Kasumi-1 (cell line): ENCODE measurements around the gene SP100.
"Not testable (repeated sequence)": the region's sequence is repeated elsewhere in the genome, so short reads cannot be mapped to it uniquely, and the experiment has no call there.

Experiments
- DNase-seq, 2 experiments: peaks; one replicate each; lab custom pipeline; 2025; lab: John Stamatoyannopoulos, UW

SP100 gene

GRCh38 chr2:230419181-230419580 lies 3.2 kb downstream of the SP100 start:
- no peak for DNase-seq

DNA sequence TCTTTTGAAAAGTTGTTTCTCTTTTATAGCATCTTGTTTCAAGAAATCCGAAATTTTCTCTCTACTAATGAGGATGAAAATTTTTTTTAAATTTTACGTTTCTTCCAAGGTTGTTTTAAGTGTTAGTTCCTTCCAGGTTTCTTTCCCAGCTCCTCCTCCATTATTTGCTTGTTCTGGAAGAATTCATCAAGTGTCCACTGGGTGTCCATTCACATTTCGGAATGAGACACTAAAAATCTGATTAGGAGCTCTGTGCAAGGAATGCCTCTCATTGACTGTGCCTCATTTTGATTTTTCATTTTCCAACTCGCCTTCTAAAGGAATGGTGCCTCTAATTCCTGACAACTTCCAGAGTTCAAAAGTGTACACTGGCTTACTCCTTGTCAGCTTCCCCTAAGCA lies 6.1 kb downstream of the SP100 start:
- no peak for DNase-seq

DNA sequence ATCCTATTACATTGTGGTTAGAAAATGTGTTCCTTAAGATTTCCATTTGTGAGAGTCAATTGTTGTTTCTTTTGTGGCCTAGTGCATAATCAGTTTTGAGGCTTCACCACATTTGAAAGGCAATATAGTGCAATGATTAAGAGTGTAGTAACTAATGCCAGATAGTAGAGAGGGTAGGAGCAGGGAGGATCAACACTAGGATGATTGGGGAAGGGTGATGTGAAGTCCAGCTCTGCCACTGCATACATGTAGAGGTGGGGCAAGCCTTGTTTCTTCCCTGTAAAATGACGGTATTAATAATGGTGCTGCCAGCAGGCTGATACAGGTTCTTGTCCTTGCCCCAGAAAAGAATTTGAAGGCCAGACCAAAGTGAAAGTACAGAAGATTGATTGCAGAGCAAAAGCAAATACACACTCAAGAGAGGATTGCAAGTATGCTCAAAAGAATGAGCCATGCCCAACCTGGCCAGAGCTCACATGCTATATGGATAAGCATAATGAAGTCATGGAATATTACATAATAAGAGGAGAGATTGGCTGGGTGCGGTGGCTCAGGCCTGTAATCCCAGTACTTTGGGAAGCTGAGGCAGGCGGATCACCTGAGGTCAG lies 8.0 kb downstream of the SP100 start:
- no peak for DNase-seq

GRCh38 chr2:230425377-230425776 lies 9.4 kb downstream of the SP100 start:
- DNase-seq: no peak

- DNase-seq: no peak
These were observed 13.5 kb downstream of the SP100 start for GRCh38 chr2:230429513-230429912.

GRCh38 chr2:230430957-230431910 lies 15.2 kb downstream of the SP100 start:
- no peak for DNase-seq

GRCh38 chr2:230434677-230435324 lies 18.8 kb downstream of the SP100 start:
- no peak for DNase-seq

GRCh38 chr2:230435431-230435830 lies 19.4 kb downstream of the SP100 start:
- DNase-seq: no peak

DNA sequence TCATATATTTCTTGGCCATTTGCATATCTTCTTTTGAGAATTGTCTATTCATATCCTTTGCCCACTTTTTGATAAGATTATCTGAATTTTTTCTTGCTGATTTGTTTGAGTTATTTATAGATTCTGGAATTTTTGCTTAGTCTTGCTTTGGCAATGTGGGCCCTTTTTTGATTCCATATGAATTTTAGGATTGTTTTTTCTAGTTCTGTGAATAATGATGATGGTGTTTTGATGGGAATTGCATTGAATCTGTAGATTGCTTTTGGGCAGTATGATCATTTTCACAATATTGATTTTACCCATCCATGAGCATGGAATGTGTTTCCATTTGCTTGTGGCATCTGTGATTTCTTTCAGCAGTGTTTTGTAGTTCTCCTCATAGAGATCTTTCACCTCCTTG lies 23.1 kb downstream of the SP100 start:
- DNase-seq: not testable (repeated sequence)

DNA sequence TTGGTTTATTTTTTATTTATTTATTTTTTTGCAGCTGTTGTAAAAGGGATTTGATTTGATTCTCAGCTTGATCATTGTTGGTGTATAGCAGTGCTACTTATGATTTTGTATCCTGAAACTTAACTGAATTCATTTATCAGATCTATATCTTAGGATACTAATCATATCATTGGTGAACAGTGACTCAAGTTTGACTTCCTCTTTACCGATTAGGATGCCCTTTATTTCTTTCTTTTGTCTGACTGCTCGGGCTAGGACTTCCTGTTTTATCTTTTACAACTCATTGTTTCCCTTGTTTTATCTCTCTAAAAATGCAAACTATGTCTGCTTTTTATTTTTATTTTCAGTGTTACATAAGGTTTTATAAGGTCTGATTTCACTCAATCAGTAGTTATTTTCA lies 23.6 kb downstream of the SP100 start:
- DNase-seq: peak; percentile 17 to 19

DNA sequence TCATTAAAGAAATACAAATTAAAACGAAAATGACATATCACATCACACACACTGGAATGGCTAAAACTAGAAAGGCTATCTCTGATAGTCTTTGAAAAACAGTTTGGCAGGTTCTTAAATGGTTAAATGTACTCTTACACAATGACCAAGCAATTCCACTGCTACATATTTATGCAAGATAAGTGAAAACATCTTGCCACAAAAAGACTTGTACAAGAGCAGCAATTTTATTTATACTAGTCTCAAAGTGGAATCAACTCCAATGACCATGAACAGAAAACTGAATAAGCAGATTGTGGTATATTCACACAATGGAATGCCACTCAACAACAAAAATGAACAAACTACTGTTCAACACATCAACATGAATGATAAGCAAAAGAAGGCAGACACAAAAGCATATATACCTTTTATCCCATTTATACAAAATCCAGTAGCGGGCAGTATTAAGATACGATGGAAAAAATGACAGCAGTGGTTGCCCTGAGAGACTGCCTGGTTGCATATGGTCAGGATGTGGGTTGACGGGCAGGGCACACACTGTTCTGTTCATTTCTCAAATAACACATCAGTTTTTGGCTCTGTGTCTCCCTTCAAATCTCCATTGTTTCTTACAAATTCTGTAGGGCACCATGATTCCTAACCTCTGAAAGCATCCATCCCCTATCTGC lies 25.4 kb downstream of the SP100 start:
- DNase-seq: no peak

DNA sequence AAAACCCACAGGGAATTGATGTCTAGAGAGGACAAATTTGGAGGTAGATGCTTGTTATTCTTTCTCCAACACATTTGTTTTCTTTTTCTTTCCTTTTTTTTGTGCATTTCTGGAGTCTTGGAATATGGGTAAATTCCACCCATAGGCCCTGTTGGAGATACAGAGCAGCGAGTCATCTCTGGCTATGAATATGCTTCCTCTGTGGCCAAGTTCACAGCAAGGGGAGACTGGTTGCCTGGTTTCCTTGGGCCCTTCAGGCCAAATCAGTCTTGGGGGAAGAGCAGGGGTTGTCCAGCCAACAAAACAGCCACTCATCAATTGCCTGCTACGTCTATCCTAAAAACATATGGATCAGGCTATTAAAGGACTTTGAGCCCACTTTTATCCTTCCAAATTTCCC lies 27.5 kb downstream of the SP100 start:
- DNase-seq: no peak

DNA sequence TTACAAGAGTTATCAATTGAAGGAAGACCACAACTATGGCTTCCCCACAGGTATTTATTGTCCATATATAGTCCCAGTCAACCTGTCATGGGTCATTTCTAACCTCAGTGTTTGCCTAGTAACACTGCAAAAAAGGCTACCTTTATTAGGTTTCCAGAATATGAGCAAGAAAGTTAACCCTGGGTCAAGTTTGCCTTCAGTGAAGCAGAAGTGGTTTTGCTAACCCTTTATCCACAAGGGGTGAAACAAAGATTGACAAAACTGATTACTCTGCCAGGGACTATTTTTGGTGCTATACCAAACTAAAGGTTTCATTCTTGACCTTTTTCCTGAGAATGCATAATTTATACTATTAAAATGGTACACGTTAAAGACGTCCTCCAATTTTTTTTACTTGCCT lies 28.8 kb downstream of the SP100 start:
- DNase-seq: no peak

DNA sequence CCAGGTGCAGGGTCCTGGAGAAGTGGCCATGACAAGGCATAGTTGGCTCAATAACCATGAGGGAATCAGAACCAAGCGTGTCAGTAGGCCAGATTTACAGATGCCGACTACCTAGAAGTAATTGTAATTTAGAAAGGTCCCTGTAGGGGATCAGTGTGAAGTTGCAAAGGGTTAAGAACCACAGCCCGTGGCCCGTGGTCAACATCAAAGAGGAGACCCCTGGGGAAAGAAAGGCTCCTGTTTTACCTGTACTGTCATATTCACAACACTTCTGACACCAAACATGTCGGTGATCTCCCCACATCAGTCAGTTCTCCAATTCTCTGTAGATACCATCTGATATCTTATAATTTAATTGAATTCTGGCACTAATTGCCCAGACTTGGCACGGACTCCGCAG lies 31.0 kb downstream of the SP100 start:
- no peak for DNase-seq

DNA sequence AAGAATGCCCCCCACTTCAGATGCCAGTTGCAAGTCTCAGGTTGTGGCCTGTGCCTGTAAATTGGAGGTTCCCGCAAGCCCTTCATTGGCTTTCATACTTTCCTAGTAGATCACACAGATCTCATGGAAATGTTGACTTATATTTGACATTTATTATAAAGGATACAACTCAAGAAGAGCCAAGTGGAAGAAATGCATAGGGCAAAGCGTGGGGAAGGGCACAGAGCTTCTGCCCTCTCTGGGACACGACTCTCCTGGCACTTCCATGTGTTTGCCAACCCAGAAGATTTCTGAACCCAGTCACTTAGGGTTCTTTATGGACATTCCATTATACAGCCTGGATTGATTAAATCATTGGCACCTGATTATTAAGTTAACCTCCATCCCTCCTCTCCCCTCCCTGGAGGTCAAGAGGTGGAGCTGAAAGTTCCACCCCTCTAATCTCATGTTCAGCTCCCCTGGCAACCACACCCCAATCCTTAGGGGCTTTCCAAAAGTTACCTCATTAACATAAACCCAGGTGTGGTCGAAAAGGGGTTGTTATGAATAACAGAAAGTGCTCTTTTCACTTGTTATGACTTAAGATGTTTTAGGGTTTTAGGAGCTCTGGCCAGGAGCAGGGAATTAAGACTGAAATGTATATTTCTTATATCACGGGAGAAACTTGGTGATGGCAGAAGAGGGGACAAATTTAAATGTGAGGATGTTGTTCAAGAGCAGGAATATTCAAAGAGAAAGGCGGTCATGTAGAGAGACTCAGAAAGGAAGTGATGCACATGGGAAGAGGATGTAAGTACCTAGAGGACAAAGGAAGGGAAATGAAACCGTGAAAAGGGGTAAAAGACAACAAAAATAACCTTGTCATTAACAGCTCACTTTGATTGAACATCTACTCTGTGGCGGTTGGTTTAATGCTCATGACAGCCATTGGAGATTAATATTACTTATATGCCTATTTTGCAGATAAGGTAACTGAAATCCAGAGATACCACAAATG lies 31.8 kb downstream of the SP100 start:
- no peak for DNase-seq

DNA sequence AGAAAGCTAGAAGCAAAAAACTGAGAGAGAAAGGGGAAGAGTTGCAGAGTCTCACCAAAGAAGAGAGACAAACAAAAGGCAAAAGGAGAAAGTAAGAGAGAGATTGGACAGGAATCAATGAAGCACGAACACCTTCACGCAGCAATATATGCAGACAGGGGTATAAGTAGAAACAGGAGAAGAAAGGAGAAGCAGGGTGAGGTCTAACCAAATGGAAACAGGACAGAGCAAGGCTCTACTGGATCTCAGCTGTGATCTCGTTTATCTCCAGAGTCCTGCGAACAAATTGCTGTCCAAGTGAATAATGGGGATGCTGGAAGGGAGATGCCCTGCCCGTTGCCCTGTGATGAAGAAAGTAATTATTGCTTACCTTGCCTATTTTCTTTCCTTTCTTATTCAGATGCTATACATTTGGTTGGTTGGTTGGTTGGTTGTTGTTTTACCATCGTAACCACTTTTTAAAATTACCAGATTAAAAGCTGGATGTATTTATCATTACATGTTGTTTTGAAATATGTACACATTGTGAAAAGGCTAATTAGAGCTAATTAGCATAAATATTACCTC lies 34.0 kb downstream of the SP100 start:
- no peak for DNase-seq

DNA sequence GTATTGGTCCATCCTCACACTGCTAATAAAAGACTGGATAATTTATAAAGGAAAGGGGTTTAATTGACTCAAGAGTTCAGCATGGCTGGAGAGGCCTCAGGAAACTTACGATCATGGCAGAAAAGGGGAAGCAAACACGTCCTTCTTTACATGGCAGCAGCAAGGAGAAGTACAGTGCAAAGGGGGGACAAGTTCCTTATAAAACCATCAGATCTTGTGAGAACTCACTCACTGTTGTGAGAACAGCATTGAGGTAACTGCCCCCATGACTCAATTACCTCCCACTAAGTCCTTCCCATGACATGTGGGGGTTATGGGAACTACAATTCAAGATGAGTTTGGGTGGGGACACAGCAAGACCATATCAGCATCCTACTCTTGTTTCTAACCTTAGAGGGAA lies 37.0 kb downstream of the SP100 start:
- DNase-seq: peak in 1 of 2 experiments; percentile 10

- DNase-seq: no peak
These were observed 39.1 kb downstream of the SP100 start for GRCh38 chr2:230455005-230455684.

DNA sequence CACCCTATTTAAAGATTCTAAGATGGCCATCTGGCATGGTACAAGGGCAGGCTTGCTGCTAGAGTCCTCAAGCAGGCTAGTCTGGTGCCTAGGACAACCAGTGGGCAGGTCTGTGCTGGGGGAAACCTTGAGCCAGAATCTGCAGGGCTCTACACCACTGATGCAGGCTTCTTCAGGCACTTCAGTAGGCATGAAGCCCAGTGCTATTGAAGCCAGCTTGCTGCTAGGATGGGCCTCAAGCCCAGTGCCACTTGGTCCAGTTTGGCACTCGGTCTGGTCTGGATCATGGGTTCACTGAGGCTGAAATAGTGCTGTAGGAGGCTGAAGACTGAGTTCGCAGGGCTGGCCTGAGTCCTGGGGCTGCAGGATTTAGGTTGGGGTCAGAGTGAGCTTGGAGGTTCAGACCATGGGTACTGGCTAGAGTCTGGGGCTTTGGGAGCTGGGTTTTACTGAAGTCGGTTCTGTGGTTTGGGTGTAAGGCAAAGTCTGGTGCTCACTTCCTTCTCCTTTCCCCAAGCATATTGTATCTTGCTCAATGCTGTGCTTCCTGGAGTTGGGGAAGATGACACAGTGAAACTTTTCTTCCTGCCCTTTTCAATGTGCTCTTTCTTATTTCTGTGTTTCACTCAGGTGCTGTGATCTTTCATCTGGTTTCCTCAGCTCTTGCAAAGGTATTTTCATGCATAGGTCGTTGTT lies 41.2 kb downstream of the SP100 start:
- DNase-seq: peak; percentile 77 to 81

DNA sequence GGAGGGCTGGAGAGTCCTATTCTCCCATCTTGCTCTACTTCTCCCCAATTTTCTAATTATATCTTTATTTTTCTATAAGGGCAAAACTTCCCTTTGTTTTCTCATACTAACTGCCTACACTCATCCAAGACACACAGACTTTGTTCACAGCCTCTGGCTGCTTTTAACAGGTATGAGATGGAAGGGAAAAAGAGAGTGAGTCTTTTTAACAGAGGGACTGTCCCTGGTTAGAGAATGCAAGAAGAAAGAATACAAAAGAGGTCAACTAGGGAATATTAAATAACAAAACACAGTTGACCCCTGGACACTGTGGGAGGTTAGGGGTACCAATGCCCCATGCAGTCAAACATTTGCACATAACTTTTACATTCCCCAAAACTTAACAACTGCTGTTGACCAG lies 41.8 kb downstream of the SP100 start:
- no peak for DNase-seq
